Measurements from ENCODE around the gene PLEKHG4B.
"Not testable (repeated sequence)": the region's sequence is repeated elsewhere in the genome, so short reads cannot be mapped to it uniquely, and the experiment has no call there.

Gene PLEKHG4B

GRCh38 chr5:94113-94892 is 2.3 kb downstream of the PLEKHG4B start:
- Histone ChIP-seq H3K9me3 (ENCODE audit: control insufficient read depth, low read length) (no peaks in the 10 kb centered on the region), H3K4me3 (ENCODE audit: insufficient read depth, low read depth, low read length) (no peak overlapping the region), H3K4me1 (ENCODE audit: control insufficient read depth, insufficient read depth, low read length) (peaks cover 22% of the 10 kb centered on the region), H3K27me3 (ENCODE audit: control insufficient read depth, insufficient read depth, low read length, poor library complexity, severe bottlenecking) (no peaks in the 10 kb centered on the region), H3K27ac (ENCODE audit: insufficient read depth, low read depth, low read length, poor library complexity, severe bottlenecking) (no peak overlapping the region), H3K36me3 (ENCODE audit: control insufficient read depth, insufficient read depth, low read length) (peaks cover 37% of the 10 kb centered on the region)
- WGBS, 2 experiments = 86 to 88% methylated on average over 11 of the region's 11 CpGs

GRCh38 chr5:95241-95980 is 3.4 kb downstream of the PLEKHG4B start:
- H3K27ac ChIP-seq (ENCODE audit: insufficient read depth, low read depth, low read length, poor library complexity, severe bottlenecking) = no peak overlapping the region
- no peaks in the 10 kb centered on the region for H3K27me3 ChIP-seq (ENCODE audit: control insufficient read depth, insufficient read depth, low read length, poor library complexity, severe bottlenecking)
- WGBS, 2 experiments = 93 to 96% methylated on average over 12 of the region's 12 CpGs

DNA sequence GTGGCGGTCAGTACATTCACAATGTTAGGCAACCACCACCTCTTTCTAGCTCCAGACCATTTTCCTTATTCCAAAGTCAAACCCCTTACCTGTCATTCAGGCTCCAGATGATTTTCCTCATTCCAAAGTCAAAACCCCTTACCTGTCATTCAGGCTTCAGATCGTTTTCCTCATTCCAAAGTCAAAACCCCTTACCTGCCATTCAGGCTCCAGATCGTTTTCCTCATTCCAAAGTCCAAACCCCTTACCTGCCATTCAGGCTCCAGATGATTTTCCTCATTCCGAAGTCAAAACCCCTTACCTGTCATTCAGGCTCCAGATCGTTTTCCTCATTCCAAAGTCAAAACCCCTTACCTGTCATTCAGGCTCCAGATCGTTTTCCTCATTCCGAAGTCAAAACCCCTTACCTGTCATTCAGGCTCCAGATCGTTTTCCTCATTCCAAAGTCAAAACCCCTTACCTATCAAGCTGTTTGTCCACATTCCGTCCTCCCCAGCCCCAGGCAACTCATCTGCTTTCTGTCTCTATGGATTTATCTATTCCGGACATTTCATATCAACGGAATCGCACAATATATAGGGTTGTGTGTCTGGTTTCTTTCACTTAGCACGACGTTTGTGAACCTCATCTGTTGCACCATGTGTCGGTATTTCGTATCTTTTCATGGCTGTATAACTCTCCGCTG is 5.2 kb downstream of the PLEKHG4B start:
- Histone ChIP-seq H3K4me3 (ENCODE audit: insufficient read depth, low read depth, low read length) (no peak overlapping the region), H3K9me3 (ENCODE audit: control insufficient read depth, low read length) (no peaks in the 10 kb centered on the region), H3K36me3 (ENCODE audit: control insufficient read depth, insufficient read depth, low read length) (peaks cover 37% of the 10 kb centered on the region), H3K27me3 (ENCODE audit: control insufficient read depth, insufficient read depth, low read length, poor library complexity, severe bottlenecking) (no peaks in the 10 kb centered on the region), H3K4me1 (ENCODE audit: control insufficient read depth, insufficient read depth, low read length) (peaks cover 16% of the 10 kb centered on the region), H3K27ac (ENCODE audit: insufficient read depth, low read depth, low read length, poor library complexity, severe bottlenecking) (no peak overlapping the region)
- 86 to 92% methylated on average over 15 to 16 of the region's 17 CpGs for WGBS, 2 experiments

More at GRCh38 chr5:95241-95980, 3.4 kb downstream of the PLEKHG4B start:
- Histone ChIP-seq H3K36me3 (ENCODE audit: control insufficient read depth, insufficient read depth, low read length) (peaks cover 37% of the 10 kb centered on the region), H3K4me3 (ENCODE audit: insufficient read depth, low read depth, low read length) (no peak overlapping the region), H3K9me3 (ENCODE audit: control insufficient read depth, low read length) (no peaks in the 10 kb centered on the region), H3K4me1 (ENCODE audit: control insufficient read depth, insufficient read depth, low read length) (peaks cover 22% of the 10 kb centered on the region)

GRCh38 chr5:99815-100214 is 7.8 kb downstream of the PLEKHG4B start:
- no peaks in the 10 kb centered on the region for H3K9me3 ChIP-seq (ENCODE audit: control insufficient read depth, low read length)
- peaks cover 1% of the 10 kb centered on the region for H3K4me1 ChIP-seq (ENCODE audit: control insufficient read depth, insufficient read depth, low read length)
- H3K27me3 ChIP-seq (ENCODE audit: control insufficient read depth, insufficient read depth, low read length, poor library complexity, severe bottlenecking) = no peaks in the 10 kb centered on the region
- 79 to 88% methylated on average over 2 of the region's 3 CpGs for WGBS, 2 experiments
- H3K27ac ChIP-seq (ENCODE audit: insufficient read depth, low read depth, low read length, poor library complexity, severe bottlenecking) = no peak overlapping the region
- H3K4me3 ChIP-seq (ENCODE audit: insufficient read depth, low read depth, low read length) = no peak overlapping the region
- peaks cover 38% of the 10 kb centered on the region for H3K36me3 ChIP-seq (ENCODE audit: control insufficient read depth, insufficient read depth, low read length)

- peaks cover 13% of the 10 kb centered on the region for H3K36me3 ChIP-seq (ENCODE audit: control insufficient read depth, insufficient read depth, low read length)
- no peak overlapping the region for H3K4me3 ChIP-seq (ENCODE audit: insufficient read depth, low read depth, low read length)
- no peak overlapping the region for H3K27ac ChIP-seq (ENCODE audit: insufficient read depth, low read depth, low read length, poor library complexity, severe bottlenecking)
- no peaks in the 10 kb centered on the region for H3K9me3 ChIP-seq (ENCODE audit: control insufficient read depth, low read length)
- H3K4me1 ChIP-seq (ENCODE audit: control insufficient read depth, insufficient read depth, low read length) = peaks cover 26% of the 10 kb centered on the region
- WGBS, 2 experiments = 78 to 81% methylated on average over 15 of the region's 15 CpGs
- H3K27me3 ChIP-seq (ENCODE audit: control insufficient read depth, insufficient read depth, low read length, poor library complexity, severe bottlenecking) = no peaks in the 10 kb centered on the region
Observed at GRCh38 chr5:102411-103043, 10.6 kb downstream of the PLEKHG4B start.

GRCh38 chr5:104106-104505 is 12.1 kb downstream of the PLEKHG4B start:
- 93 to 96% methylated on average over 7 to 8 of the region's 9 CpGs for WGBS, 2 experiments
- H3K27ac ChIP-seq (ENCODE audit: insufficient read depth, low read depth, low read length, poor library complexity, severe bottlenecking); H3K4me3 ChIP-seq (ENCODE audit: insufficient read depth, low read depth, low read length); H3K27me3 ChIP-seq (ENCODE audit: control insufficient read depth, insufficient read depth, low read length, poor library complexity, severe bottlenecking); H3K9me3 ChIP-seq (ENCODE audit: control insufficient read depth, low read length): not testable (repeated sequence)
- Histone ChIP-seq H3K4me1 (ENCODE audit: control insufficient read depth, insufficient read depth, low read length) (peaks cover 26% of the 10 kb centered on the region), H3K36me3 (ENCODE audit: control insufficient read depth, insufficient read depth, low read length) (peaks cover 10% of the 10 kb centered on the region)

DNA sequence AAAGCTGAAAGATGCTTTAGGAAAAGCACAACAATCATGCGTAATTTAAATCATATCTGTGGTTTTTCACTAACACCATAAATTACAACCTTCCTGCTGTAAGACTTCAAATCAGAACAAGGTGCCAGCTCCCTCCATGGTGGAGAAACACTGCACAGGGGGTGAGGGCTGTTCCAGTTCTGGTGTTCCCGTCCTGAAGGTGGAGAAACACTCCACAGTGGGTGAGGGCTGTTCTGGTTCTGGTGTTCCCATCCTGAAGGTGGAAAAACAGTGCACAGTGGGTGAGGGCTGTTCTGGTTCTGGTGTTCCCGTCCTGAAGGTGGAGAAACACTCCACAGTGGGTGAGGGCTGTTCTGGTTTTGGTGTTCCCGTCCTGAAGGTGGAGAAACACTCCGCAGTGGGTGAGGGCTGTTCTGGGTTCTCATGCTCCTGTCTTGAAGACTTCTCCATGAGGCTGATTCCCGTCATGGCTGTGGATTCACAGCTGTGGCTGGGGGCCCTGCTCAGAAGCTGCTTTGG is 12.9 kb downstream of the PLEKHG4B start:
- Histone ChIP-seq H3K9me3 (ENCODE audit: control insufficient read depth, low read length) (no peaks in the 10 kb centered on the region), H3K4me1 (ENCODE audit: control insufficient read depth, insufficient read depth, low read length) (peaks cover 26% of the 10 kb centered on the region), H3K4me3 (ENCODE audit: insufficient read depth, low read depth, low read length) (no peak overlapping the region), H3K27me3 (ENCODE audit: control insufficient read depth, insufficient read depth, low read length, poor library complexity, severe bottlenecking) (no peaks in the 10 kb centered on the region), H3K27ac (ENCODE audit: insufficient read depth, low read depth, low read length, poor library complexity, severe bottlenecking) (no peak overlapping the region), H3K36me3 (ENCODE audit: control insufficient read depth, insufficient read depth, low read length) (peaks cover 14% of the 10 kb centered on the region)
- WGBS, 2 experiments = 91 to 93% methylated on average over 6 of the region's 6 CpGs

GRCh38 chr5:105504-106070 is 13.6 kb downstream of the PLEKHG4B start:
- H3K9me3 ChIP-seq (ENCODE audit: control insufficient read depth, low read length) = no peaks in the 10 kb centered on the region
- H3K4me3 ChIP-seq (ENCODE audit: insufficient read depth, low read depth, low read length) = no peak overlapping the region
- peaks cover 26% of the 10 kb centered on the region for H3K4me1 ChIP-seq (ENCODE audit: control insufficient read depth, insufficient read depth, low read length)
- 84% methylated on average over 13 of the region's 13 CpGs for WGBS, 2 experiments
- H3K27me3 ChIP-seq (ENCODE audit: control insufficient read depth, insufficient read depth, low read length, poor library complexity, severe bottlenecking) = no peaks in the 10 kb centered on the region
- no peak overlapping the region for H3K27ac ChIP-seq (ENCODE audit: insufficient read depth, low read depth, low read length, poor library complexity, severe bottlenecking)
- peaks cover 18% of the 10 kb centered on the region for H3K36me3 ChIP-seq (ENCODE audit: control insufficient read depth, insufficient read depth, low read length)

DNA sequence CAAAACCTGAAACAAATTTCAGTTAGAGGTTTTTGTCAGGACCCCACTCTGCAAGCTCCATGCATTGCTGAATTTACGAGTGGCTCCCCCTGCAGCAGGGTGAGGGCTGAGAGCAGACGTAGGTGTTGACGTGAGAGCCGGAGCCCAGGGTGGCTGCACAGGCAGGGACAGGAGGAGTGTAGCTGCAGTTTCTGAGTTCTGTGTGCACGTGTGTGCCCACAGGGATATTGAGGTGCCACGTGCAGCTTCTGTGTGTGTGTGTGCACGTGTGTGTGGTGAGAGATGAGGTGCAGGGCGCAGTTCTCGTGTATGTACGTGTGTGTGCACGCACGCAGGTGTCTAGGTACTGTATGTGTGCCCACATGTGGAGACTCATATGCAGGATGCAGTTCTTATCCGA is 14.6 kb downstream of the PLEKHG4B start:
- no peaks in the 10 kb centered on the region for H3K27me3 ChIP-seq (ENCODE audit: control insufficient read depth, insufficient read depth, low read length, poor library complexity, severe bottlenecking)
- H3K4me3 ChIP-seq (ENCODE audit: insufficient read depth, low read depth, low read length) = no peak overlapping the region
- no peak overlapping the region for H3K27ac ChIP-seq (ENCODE audit: insufficient read depth, low read depth, low read length, poor library complexity, severe bottlenecking)
- peaks cover 18% of the 10 kb centered on the region for H3K36me3 ChIP-seq (ENCODE audit: control insufficient read depth, insufficient read depth, low read length)
- no peaks in the 10 kb centered on the region for H3K9me3 ChIP-seq (ENCODE audit: control insufficient read depth, low read length)
- H3K4me1 ChIP-seq (ENCODE audit: control insufficient read depth, insufficient read depth, low read length) = peaks cover 26% of the 10 kb centered on the region
- WGBS, 2 experiments = 81 to 82% methylated on average over 13 of the region's 13 CpGs

Data from ectodermal cell (in vitro differentiated cells).